WTC11 (cell line): ENCODE measurements around the gene AP5B1. TPM values are rescaled to one million over a fixed set of nuclear protein-coding genes. Genes with fewer than 3 reads are reported as not detected.

Experiments
- ATAC-seq: fragments of 200-7000 bp; cut with Tn5 transposase; 2 replicates; pipeline ENCODE4 v1.10.0; 2021; ENCODE audit warnings: mild to moderate bottlenecking, moderate library complexity
- CTCF ChIA-PET: fragments of 300-600 bp; sonication (Branson Sonifier 250); formaldehyde crosslinking; loops from one replicate; lab custom pipeline; 2021; ENCODE audit warnings: antibody characterized with exemption; lab: Charles Lee
- POLR2A ChIA-PET: fragments of 350-600 bp; sonication (Branson Sonifier 250); formaldehyde crosslinking; loops from one replicate; lab custom pipeline; 2021; ENCODE audit warnings: antibody characterized with exemption; lab: Charles Lee
- DNase-seq: peaks from one replicate; pipeline ENCODE4 v3.0.0; 2021; ENCODE audit warnings: low spot score
- H3K27ac Mint-ChIP-seq: 2 replicates; pipeline ENCODE4 v1.8.0; 2021; ENCODE audit warnings: mixed read lengths
- H3K27me3 Mint-ChIP-seq: 2 replicates; pipeline ENCODE4 v1.8.0; 2021; ENCODE audit warnings: low read depth, mild to moderate bottlenecking, moderate library complexity, mixed read lengths
- H3K36me3 Mint-ChIP-seq: 2 replicates; pipeline ENCODE4 v1.8.0; 2021; ENCODE audit warnings: mixed read lengths
- H3K4me1 Mint-ChIP-seq: 2 replicates; pipeline ENCODE4 v1.8.0; 2022; ENCODE audit warnings: mixed read lengths
- H3K4me3 Mint-ChIP-seq: 2 replicates; pipeline ENCODE4 v1.8.0; 2021; ENCODE audit warnings: mild to moderate bottlenecking, moderate library complexity, mixed read lengths
- H3K9me3 Mint-ChIP-seq: 2 replicates; pipeline ENCODE4 v1.8.0; 2021; ENCODE audit warnings: mixed read lengths
- CREM ChIP-seq: sonication (generic); formaldehyde crosslinking; IDR thresholded peaks from 2 replicates; pipeline ENCODE4 v1.8.1; 2022; ENCODE audit warnings: mild to moderate bottlenecking, missing genetic modification reagents, moderate library complexity
- ETV6 ChIP-seq: sonication (generic); formaldehyde crosslinking; IDR thresholded peaks from 2 replicates; pipeline ENCODE4 v1.8.1; 2022; ENCODE audit warnings: mild to moderate bottlenecking, missing genetic modification reagents
- FOXP1 ChIP-seq: sonication (generic); formaldehyde crosslinking; IDR thresholded peaks from 2 replicates; pipeline ENCODE4 v1.8.0; 2022; ENCODE audit warnings: missing genetic modification reagents, mild to moderate bottlenecking, moderate library complexity, borderline replicate concordance
- IRF2 ChIP-seq: sonication (generic); formaldehyde crosslinking; IDR thresholded peaks from 2 replicates; pipeline ENCODE4 v1.8.0; 2022; ENCODE audit warnings: low read depth, missing genetic modification reagents, borderline replicate concordance
- KAT7 ChIP-seq: sonication (generic); formaldehyde crosslinking; IDR thresholded peaks from 2 replicates; pipeline ENCODE4 v1.8.1; 2023; ENCODE audit warnings: missing genetic modification reagents, mild to moderate bottlenecking, borderline replicate concordance
- MXD4 ChIP-seq: fragments of 250-450 bp; sonication (Bioruptor Pico); IDR thresholded peaks from 2 replicates; pipeline ENCODE4 v1.8.0; 2021; ENCODE audit warnings: mild to moderate bottlenecking, moderate library complexity, borderline replicate concordance
- TP53 ChIP-seq: sonication (generic); formaldehyde crosslinking; IDR thresholded peaks from 2 replicates; pipeline ENCODE4 v1.8.1; 2023; ENCODE audit warnings: mild to moderate bottlenecking, missing genetic modification reagents
- total RNA-seq: library from RNA; stranded (reverse); gene quantifications from 3 replicates; pipeline ENCODE4 v1.2.3, GENCODE V29; 2021
- TF ChIP-seq, protein P1 (sequence below): fragments of 250-450 bp; sonication (Bioruptor Pico); IDR thresholded peaks from 2 replicates; pipeline ENCODE4 v1.9.0; 2021; ENCODE audit warnings: mild to moderate bottlenecking, borderline replicate concordance
- TF ChIP-seq, protein P2 (sequence below): fragments of 250-450 bp; sonication (Bioruptor Pico); IDR thresholded peaks from 2 replicates; pipeline ENCODE4 v1.8.0; 2021; ENCODE audit warnings: mild to moderate bottlenecking
- TF ChIP-seq, protein P3 (sequence below): sonication (generic); formaldehyde crosslinking; IDR thresholded peaks from 2 replicates; pipeline ENCODE4 v1.8.1; 2022; ENCODE audit warnings: mild to moderate bottlenecking, missing genetic modification reagents, moderate library complexity, borderline replicate concordance
- TF ChIP-seq, protein P4 (sequence below): fragments of 250-450 bp; sonication (Bioruptor Pico); IDR thresholded peaks from 2 replicates; pipeline ENCODE4 v1.9.0; 2021; ENCODE audit warnings: moderate library complexity, mild to moderate bottlenecking, inconsistent platforms, borderline replicate concordance
- TF ChIP-seq, protein P5 (sequence below): sonication (generic); formaldehyde crosslinking; IDR thresholded peaks from 2 replicates; pipeline ENCODE4 v1.8.0; 2023; ENCODE audit warnings: missing genetic modification reagents
- TF ChIP-seq, protein P6 (sequence below): sonication (generic); formaldehyde crosslinking; conservative IDR thresholded peaks from 2 replicates; pipeline ENCODE4 v1.8.1; 2023; ENCODE audit warnings: mild to moderate bottlenecking, low read depth, missing genetic modification reagents, moderate library complexity

The AP5B1 gene
- total RNA-seq, 1 experiment from 2014 or later: 17.2 TPM

DNA sequence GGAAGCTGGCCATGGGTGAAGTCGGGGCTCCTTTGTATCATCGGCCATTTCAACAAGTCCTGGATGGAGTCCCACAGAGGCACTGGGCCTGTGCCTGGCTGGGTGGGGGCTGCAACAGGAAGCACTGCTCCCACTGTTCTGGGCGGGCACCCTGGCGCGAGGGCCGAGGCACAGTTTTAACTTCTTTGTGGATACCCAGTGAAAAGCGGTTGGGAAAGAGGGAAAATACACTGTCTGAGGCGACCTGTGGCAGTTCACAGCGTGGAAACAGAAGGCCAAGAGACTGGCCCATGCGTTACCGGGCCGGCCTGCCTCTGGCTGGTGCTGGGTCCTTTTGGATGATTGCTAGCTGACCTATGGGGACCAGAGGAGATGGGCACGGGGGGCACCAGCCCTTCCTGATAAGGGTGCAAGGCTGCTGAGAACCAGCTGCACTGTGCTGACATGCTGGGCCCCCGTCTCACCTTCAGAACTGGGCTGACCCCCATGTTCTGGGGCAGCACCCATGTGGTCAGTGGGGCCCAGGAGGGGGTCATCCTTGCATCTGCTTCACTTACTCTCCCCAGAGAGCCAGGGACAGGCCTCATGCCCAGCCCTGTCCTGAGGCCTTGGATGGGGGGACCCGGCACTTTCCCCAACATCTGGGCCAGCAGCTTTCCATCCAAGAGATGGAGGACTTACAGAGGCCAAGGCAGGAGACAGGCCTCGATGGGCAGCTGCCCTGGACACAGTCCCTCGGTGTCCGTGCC is 10.3 kb upstream of the AP5B1 start:
- no peaks in the 10 kb centered on the region for H3K9me3 Mint-ChIP-seq
- POLR2A ChIA-PET: interaction anchor here (1.2 kb wide), 1 partner anchor 13 kb away, joined by 3 read pairs; no protein-coding TSS in a partner anchor

DNA sequence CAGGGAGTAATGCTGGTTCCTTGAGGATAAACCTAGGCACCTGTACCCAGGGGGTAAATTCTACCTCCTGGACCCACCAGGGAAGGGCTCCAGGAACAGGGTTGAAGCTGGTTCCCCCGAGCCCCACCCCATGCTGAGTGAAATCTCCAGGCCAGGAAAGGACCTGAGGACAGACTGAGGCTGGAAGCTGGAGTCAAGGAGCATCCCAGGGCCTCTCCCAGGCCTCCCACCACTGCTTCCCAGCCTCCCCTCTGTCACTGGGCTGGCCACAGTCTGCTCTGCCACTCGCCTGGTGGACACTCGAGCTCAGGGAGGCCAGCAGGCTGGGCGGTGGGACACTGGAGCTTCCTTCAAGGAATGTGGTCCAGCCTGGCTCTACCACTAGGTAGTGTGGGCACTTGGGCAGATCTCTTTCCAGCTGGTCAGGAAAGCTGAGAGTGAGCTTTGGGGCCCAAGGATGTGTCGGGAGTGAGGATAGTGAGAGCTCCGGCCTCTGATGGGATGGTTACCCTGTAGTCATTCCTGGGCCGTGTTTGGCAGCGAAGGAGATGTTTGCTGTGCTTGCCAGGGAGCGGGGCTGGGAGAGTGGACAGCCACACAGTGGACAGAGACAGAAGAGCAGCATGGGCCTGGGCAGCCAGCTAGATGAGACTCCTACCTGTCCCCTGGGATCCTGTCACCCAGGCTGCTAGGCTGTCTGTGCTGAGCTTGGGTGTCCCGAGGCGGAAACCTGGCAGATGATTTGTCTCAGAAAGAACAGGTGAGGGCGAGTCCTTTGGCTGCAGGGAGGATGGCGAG is 9.5 kb upstream of the AP5B1 start:
- Mint-ChIP-seq H3K9me3 (no peaks in the 10 kb centered on the region), H3K27ac (peak overlapping the region; percentile 71)
- DNase-seq: no peak
- TF ChIP-seq TP53 (CRISPR knock-in tag) (no peak), ETV6 (no peak), MXD4 (no peak), KAT7 (CRISPR knock-in tag) (no peak)
- TF ChIP-seq, protein P1, sequence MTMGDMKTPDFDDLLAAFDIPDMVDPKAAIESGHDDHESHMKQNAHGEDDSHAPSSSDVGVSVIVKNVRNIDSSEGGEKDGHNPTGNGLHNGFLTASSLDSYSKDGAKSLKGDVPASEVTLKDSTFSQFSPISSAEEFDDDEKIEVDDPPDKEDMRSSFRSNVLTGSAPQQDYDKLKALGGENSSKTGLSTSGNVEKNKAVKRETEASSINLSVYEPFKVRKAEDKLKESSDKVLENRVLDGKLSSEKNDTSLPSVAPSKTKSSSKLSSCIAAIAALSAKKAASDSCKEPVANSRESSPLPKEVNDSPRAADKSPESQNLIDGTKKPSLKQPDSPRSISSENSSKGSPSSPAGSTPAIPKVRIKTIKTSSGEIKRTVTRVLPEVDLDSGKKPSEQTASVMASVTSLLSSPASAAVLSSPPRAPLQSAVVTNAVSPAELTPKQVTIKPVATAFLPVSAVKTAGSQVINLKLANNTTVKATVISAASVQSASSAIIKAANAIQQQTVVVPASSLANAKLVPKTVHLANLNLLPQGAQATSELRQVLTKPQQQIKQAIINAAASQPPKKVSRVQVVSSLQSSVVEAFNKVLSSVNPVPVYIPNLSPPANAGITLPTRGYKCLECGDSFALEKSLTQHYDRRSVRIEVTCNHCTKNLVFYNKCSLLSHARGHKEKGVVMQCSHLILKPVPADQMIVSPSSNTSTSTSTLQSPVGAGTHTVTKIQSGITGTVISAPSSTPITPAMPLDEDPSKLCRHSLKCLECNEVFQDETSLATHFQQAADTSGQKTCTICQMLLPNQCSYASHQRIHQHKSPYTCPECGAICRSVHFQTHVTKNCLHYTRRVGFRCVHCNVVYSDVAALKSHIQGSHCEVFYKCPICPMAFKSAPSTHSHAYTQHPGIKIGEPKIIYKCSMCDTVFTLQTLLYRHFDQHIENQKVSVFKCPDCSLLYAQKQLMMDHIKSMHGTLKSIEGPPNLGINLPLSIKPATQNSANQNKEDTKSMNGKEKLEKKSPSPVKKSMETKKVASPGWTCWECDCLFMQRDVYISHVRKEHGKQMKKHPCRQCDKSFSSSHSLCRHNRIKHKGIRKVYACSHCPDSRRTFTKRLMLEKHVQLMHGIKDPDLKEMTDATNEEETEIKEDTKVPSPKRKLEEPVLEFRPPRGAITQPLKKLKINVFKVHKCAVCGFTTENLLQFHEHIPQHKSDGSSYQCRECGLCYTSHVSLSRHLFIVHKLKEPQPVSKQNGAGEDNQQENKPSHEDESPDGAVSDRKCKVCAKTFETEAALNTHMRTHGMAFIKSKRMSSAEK (CRISPR knock-in tag): no peak
- TF ChIP-seq, protein P2, sequence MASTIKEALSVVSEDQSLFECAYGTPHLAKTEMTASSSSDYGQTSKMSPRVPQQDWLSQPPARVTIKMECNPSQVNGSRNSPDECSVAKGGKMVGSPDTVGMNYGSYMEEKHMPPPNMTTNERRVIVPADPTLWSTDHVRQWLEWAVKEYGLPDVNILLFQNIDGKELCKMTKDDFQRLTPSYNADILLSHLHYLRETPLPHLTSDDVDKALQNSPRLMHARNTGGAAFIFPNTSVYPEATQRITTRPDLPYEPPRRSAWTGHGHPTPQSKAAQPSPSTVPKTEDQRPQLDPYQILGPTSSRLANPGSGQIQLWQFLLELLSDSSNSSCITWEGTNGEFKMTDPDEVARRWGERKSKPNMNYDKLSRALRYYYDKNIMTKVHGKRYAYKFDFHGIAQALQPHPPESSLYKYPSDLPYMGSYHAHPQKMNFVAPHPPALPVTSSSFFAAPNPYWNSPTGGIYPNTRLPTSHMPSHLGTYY (CRISPR knock-in tag): no peak
- TF ChIP-seq, protein P3, sequence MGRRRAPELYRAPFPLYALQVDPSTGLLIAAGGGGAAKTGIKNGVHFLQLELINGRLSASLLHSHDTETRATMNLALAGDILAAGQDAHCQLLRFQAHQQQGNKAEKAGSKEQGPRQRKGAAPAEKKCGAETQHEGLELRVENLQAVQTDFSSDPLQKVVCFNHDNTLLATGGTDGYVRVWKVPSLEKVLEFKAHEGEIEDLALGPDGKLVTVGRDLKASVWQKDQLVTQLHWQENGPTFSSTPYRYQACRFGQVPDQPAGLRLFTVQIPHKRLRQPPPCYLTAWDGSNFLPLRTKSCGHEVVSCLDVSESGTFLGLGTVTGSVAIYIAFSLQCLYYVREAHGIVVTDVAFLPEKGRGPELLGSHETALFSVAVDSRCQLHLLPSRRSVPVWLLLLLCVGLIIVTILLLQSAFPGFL (CRISPR knock-in tag): no peak
- TF ChIP-seq, protein P4, sequence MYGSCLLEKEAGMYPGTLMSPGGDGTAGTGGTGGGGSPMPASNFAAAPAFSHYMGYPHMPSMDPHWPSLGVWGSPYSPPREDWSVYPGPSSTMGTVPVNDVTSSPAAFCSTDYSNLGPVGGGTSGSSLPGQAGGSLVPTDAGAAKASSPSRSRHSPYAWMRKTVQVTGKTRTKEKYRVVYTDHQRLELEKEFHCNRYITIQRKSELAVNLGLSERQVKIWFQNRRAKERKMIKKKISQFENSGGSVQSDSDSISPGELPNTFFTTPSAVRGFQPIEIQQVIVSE (CRISPR knock-in tag): no peak
- TF ChIP-seq, all 79 proteins: peak for 0
- H3K27me3 Mint-ChIP-seq: peaks cover 31% of the 10 kb centered on the region
- peaks cover 5% of the 10 kb centered on the region; the same call in 1 of the 2 replicates for H3K36me3 Mint-ChIP-seq
- no peak for ATAC-seq
- H3K4me1 Mint-ChIP-seq: peaks cover 38% of the 10 kb centered on the region
- POLR2A ChIA-PET: interaction anchor here (0.7 to 2.1 kb wide), 3 partner anchors 10 to 25 kb away, joined by 3 to 6 read pairs (median 3); no protein-coding TSS in a partner anchor
- no peak overlapping the region for H3K4me3 Mint-ChIP-seq
- CTCF ChIA-PET: interaction anchor here (0.5 to 8.5 kb wide), 11 partner anchors 8 to 110 kb away, joined by 3 to 151 read pairs (median 6); partner anchors contain the start of genes AP5B1, FIBP and MUS81

More for the DNA sequence above, 10.3 kb upstream of the AP5B1 start:
- 0 out of 2 replicates have a peak overlapping the region, but pooled peaks have one; percentile 49 for H3K27ac Mint-ChIP-seq
- H3K4me3 Mint-ChIP-seq: no peak overlapping the region
- CTCF ChIA-PET: interaction anchor here (1.0 to 8.5 kb wide), 10 partner anchors 8 to 254 kb away, joined by 4 to 151 read pairs (median 6); partner anchors contain the start of genes AP5B1, FIBP and MUS81
- ATAC-seq: no peak
- H3K36me3 Mint-ChIP-seq: peaks cover 5% of the 10 kb centered on the region; the same call in 1 of the 2 replicates
- H3K4me1 Mint-ChIP-seq: peaks cover 32% of the 10 kb centered on the region
- peaks cover 23% of the 10 kb centered on the region for H3K27me3 Mint-ChIP-seq
- TF ChIP-seq IRF2 (CRISPR knock-in tag) (no peak), CREM (CRISPR knock-in tag) (no peak), FOXP1 (no peak)
- TF ChIP-seq, protein P5, sequence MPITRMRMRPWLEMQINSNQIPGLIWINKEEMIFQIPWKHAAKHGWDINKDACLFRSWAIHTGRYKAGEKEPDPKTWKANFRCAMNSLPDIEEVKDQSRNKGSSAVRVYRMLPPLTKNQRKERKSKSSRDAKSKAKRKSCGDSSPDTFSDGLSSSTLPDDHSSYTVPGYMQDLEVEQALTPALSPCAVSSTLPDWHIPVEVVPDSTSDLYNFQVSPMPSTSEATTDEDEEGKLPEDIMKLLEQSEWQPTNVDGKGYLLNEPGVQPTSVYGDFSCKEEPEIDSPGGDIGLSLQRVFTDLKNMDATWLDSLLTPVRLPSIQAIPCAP (CRISPR knock-in tag): no peak
- TF ChIP-seq, protein P6, sequence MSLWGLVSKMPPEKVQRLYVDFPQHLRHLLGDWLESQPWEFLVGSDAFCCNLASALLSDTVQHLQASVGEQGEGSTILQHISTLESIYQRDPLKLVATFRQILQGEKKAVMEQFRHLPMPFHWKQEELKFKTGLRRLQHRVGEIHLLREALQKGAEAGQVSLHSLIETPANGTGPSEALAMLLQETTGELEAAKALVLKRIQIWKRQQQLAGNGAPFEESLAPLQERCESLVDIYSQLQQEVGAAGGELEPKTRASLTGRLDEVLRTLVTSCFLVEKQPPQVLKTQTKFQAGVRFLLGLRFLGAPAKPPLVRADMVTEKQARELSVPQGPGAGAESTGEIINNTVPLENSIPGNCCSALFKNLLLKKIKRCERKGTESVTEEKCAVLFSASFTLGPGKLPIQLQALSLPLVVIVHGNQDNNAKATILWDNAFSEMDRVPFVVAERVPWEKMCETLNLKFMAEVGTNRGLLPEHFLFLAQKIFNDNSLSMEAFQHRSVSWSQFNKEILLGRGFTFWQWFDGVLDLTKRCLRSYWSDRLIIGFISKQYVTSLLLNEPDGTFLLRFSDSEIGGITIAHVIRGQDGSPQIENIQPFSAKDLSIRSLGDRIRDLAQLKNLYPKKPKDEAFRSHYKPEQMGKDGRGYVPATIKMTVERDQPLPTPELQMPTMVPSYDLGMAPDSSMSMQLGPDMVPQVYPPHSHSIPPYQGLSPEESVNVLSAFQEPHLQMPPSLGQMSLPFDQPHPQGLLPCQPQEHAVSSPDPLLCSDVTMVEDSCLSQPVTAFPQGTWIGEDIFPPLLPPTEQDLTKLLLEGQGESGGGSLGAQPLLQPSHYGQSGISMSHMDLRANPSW: no peak
- DNase-seq: no peak
